ENCODE results near the gene PRND. TPM values are rescaled to one million over a fixed set of nuclear protein-coding genes. Genes with fewer than 3 reads are reported as not detected.

PRND gene
- total and polyA plus RNA-seq, 2 experiments from 2014 or later, result 0.10 TPM; not detected in 1

GRCh38 chr20:4728120-4728760 lies 6.5 kb downstream of the PRND start:
- Histone ChIP-seq H3K27me3 (ENCODE audit: insufficient read depth) (no peaks in the 10 kb centered on the region), H3K4me2 (no peak overlapping the region), H3K27ac (ENCODE audit: low read depth) (no peak overlapping the region), H3K4me1 (ENCODE audit: insufficient read depth) (peaks cover 12% of the 10 kb centered on the region), H3K4me3 (no peak overlapping the region), H4K20me1 (replicated peaks; ENCODE audit: insufficient read depth) (no peaks in the 10 kb centered on the region), H3K79me2 (replicated peaks; ENCODE audit: insufficient read depth) (no peaks in the 10 kb centered on the region), H3K36me3 (ENCODE audit: insufficient read depth) (no peaks in the 10 kb centered on the region), H2AFZ (0 out of 2 replicates have a peak overlapping the region, but pooled peaks have one; percentile 69), H3K9me2 (ENCODE audit: insufficient read depth) (no peaks in the 10 kb centered on the region), H3F3A (replicated peaks; ENCODE audit: low read depth) (no peaks in the 10 kb centered on the region)
- Mint-ChIP-seq H3K4me1 (peaks cover 19% of the 10 kb centered on the region), H3K9me3 (no peaks in the 10 kb centered on the region), H3K27me3 (ENCODE audit: insufficient read depth, low read depth, poor library complexity) (no peaks in the 10 kb centered on the region), H3K36me3 (ENCODE audit: low read depth) (no peaks in the 10 kb centered on the region), H3K27ac (no peak overlapping the region), H3K4me3 (no peak overlapping the region)
- DNase-seq (ENCODE audit: low spot score) (no peak), ATAC-seq (no peak)
- TF ChIP-seq CREB1 (CRISPR knock-in tag; IDR thresholded peaks at IDR 0.05; ENCODE audit: low read depth) (no peak), EZH2phosphoT487 (IDR thresholded peaks at IDR 0.05; ENCODE audit: unreplicated experiment) (no peak), POLR2AphosphoS5 (IDR thresholded peaks at IDR 0.05; ENCODE audit: low read depth) (no peak), REST (IDR thresholded peaks at IDR 0.05; ENCODE audit: unreplicated experiment) (no peak), JUNB (IDR thresholded peaks at IDR 0.05; ENCODE audit: unreplicated experiment) (no peak), ZNF331 (CRISPR knock-in tag; IDR thresholded peaks at IDR 0.05; ENCODE audit: low read depth) (no peak), ZNF462 (CRISPR knock-in tag; IDR thresholded peaks at IDR 0.05) (no peak), ZNF114 (CRISPR knock-in tag; IDR thresholded peaks at IDR 0.05) (no peak), NANOG (IDR thresholded peaks at IDR 0.05; ENCODE audit: borderline replicate concordance) (no peak), STAT1 (IDR thresholded peaks at IDR 0.05; ENCODE audit: unreplicated experiment) (no peak), EZH2 (IDR thresholded peaks at IDR 0.05; ENCODE audit: low read depth, unreplicated experiment) (no peak)
- TF ChIP-seq, protein P1, sequence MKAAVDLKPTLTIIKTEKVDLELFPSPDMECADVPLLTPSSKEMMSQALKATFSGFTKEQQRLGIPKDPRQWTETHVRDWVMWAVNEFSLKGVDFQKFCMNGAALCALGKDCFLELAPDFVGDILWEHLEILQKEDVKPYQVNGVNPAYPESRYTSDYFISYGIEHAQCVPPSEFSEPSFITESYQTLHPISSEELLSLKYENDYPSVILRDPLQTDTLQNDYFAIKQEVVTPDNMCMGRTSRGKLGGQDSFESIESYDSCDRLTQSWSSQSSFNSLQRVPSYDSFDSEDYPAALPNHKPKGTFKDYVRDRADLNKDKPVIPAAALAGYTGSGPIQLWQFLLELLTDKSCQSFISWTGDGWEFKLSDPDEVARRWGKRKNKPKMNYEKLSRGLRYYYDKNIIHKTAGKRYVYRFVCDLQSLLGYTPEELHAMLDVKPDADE (IDR thresholded peaks at IDR 0.05), result no peak
- TF ChIP-seq, protein P2, sequence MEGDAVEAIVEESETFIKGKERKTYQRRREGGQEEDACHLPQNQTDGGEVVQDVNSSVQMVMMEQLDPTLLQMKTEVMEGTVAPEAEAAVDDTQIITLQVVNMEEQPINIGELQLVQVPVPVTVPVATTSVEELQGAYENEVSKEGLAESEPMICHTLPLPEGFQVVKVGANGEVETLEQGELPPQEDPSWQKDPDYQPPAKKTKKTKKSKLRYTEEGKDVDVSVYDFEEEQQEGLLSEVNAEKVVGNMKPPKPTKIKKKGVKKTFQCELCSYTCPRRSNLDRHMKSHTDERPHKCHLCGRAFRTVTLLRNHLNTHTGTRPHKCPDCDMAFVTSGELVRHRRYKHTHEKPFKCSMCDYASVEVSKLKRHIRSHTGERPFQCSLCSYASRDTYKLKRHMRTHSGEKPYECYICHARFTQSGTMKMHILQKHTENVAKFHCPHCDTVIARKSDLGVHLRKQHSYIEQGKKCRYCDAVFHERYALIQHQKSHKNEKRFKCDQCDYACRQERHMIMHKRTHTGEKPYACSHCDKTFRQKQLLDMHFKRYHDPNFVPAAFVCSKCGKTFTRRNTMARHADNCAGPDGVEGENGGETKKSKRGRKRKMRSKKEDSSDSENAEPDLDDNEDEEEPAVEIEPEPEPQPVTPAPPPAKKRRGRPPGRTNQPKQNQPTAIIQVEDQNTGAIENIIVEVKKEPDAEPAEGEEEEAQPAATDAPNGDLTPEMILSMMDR (conservative IDR thresholded peaks at IDR 0.05; ENCODE audit: low read depth in 2 of 2), result no peak
